Hematopoietic multipotent progenitor cell (in vitro differentiated cells): ENCODE measurements around the gene FGF8. TPM values are rescaled to one million over a fixed set of nuclear protein-coding genes. Genes with fewer than 3 reads are reported as not detected.

ENCODE experiments used
- DNase-seq, 3 donors: peaks; one replicate each; pipeline ENCODE4 v3.0.0-alpha.2; 2011 to 2015; ENCODE audit warnings: low read depth in 2 of 3, low spot score in 2 of 3
- total RNA-seq: library from RNA; depleted of rRNA; stranded (reverse); fragments of >200 nt; gene quantifications from one replicate; pipeline ENCODE4 v1.2.3, GENCODE V29; 2012

The FGF8 gene
- total RNA-seq, 1 donor, result not detected

DNA sequence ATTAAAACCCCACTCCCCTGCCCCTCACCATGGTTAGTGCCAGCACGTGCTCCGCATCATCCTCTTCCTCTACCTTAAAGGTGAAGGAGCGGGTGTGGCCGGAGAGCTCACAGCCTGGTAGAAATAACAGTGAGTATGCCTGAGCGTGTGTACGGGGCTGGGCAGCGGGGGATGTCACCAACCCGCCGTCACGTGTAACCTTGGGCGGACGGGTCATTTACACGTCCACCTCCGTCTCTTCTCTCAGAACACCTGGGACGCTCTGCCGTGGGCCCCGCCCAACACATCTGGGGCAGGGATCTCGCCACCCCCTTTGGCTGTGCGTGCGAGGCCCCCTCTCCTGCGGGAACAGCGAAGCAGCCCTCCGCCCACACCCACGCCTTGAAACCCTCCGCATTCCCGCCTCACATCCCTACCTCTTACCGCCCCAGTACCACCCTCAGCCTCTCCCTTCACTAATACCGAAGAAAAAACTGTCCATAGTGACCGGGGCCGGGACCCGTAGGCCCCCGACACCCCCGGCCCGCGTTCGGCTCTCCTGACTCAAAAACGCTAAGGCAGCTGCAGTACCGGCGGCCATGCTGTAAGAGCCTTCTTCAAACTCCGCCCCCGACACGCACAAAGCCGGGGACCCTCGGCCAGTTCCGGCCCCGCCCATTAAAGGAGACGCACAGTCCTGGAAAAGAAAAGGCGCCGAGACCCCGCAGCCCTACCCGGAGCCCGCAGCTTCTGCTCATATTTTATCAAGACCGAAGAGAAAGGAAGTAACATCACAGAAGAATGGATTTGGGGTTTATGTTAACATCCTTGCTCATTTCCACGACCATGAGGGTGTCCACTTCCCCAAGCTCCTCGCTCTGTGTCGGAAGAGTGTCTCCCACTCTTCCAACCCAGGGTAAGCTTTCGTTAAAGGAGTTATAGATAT, 7.2 kb upstream of the FGF8 start, which contains the start of gene NPM3:
NPM3 (minus strand) TSS at position 636 of the 925 bp plus-strand sequence; CDS start at position 580, 56 bp downstream.
- peak in 2 of 3 donors; percentile 78 to 85 for DNase-seq

DNA sequence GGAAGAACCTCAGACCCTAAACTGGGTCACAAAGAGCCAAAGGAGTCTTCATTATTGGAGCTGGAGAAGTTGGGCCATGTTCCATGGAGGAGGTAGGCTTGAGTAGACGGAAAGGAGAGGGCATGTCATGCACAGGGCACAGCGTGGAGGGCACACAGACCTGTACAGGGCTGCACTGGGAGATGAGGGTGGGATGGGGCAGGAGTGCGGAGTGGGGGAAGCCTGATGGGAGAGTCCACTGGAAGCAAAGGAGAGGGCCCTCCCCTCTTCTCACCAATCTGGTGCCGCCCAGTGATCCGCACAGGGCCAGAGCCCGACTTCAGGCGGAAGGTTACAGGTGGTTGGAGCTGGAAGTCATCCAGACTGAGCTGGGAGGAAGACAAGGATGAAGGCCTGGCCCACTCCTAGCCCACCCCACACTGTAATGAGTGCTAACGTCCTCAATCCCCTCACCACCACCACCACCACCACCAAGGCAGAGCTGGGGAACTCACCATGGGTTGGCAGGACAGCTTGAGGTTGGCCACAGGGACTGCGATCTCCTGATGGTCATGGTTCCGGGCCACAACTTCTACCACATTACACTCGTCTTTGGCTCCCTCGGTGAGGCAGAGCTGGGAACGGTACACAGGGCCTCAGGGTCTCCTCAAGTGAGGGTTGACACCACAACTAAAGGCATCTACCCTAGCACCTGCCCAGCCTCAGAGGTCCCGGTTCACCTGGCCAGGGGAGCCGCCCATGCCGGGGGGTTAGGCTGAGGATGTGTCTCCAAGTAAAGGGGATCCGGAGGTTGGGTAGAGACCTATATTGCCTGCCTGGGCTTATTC, 6.3 kb upstream of the FGF8 start:
- DNase-seq, result no peak

DNA sequence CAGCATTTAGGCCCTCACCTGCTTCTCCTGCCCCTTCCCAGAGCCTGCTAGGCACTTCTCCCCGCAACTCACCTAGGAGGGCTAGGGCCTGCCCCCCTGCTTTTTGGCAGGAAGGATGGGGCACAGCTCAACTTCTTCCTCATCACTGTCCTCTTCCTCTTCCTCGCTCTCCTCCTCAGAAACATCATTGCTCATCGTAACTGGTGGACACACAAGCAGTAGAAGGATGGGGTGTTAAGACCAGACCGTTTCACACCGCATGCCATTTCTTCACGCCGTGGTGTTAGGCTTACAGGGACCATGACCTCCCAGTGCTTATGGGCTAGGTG, 5.7 kb upstream of the FGF8 start:
- no peak for DNase-seq

DNA sequence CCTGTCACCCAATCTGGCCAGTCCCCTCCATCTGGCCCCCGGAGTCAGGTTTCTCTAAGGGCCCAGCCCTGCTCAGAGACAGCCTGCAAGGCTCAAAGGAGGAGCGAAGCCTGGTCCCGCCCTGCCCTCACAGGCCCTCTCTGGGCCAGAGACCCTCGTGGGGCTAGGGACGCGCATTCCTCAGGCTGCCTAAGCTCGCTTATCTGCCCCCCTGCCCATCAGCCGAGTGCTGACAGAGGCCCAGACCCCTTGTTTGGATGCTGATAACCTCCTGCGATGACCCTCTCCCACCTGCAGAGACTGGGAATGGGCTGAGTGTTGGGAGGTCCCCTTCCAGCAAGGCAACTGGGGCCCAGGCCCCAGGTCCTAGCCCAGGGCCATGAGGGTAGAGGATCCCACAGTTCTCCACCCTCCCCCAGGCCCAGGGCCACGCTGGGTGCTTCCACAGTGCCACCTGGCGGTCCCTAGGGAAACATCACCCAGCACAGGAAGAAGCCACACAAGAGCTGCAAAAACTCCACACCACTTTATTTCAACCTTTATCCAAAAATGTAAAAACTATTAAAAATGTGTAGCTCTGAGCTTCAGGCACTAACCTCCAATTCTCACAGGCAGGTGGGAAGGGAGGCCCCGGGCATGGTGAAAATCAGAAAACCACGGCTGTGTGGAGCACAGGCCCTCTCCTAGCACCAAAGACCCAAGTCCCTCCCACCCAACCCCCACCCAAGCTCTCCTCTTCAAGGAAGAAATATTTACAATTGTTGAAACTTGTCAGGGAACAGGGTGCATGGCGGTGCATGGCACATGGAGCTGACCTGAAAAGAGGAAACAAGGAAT, 5.1 kb upstream of the FGF8 start:
- DNase-seq, result peak in 2 of 3 donors; percentile 63 to 79

DNA sequence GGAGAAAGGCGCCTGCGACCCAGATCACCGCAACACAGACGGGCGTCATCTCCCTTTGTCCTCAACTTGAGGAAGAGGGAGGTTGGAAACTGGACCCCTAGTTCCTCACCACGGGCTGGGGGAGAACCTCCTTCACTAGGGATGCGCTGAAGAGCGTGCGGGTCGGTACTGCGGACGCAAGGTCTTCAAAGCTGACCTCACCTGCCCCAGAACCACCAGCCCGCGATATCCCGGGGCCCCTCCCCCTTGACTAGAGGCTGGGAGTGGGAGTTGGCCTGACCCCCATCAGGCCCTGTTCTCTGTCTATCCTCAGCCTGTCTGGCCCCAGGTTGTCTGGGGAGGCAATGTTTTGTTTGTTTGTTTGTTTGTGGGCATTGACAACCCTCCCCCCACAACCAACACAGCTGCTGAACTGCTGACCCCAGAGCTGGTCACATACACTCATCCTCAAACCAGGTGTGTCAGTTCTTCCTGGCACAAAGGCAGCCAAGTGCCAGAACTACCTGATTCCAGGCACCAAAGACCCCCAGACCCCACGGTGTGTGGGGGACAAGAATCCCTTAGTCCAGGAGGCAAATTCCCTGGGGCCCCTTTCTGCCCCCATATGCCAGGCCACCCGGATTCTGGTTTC, 4.4 kb upstream of the FGF8 start:
- no peak for DNase-seq

DNA sequence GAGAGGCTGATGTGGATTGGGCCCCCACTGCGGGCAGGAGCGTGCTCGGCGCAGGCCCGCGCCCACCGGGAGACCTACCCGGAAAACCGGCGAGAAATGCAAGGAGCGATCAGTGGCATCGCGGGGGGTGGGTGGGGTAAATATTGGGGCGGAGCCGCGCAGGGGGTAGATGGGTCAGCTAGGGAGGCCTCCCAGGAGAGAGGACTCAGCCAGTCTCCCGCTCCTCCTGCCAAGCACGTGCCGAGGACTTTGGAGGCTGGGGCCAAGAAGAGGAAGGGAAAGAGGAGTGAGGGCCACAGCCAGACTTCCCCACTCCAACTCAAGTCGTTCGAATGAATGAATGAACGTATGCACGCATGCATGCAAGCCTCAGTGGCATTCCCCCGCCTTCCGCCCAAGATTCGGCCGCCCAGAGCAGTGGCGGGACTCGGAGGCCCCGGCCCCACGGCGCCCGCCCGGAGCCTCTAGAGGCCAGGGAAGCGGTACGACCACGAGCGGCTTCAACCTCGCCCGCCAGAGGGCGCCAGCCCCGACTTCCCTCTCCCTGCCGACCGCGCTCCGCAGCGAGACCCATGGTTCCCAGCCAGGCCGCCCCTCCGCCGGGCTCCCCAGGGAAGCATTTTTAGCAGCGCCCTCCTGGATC, 3.8 kb upstream of the FGF8 start:
- DNase-seq, result peak; percentile 59 to 82 (median 67)

DNA sequence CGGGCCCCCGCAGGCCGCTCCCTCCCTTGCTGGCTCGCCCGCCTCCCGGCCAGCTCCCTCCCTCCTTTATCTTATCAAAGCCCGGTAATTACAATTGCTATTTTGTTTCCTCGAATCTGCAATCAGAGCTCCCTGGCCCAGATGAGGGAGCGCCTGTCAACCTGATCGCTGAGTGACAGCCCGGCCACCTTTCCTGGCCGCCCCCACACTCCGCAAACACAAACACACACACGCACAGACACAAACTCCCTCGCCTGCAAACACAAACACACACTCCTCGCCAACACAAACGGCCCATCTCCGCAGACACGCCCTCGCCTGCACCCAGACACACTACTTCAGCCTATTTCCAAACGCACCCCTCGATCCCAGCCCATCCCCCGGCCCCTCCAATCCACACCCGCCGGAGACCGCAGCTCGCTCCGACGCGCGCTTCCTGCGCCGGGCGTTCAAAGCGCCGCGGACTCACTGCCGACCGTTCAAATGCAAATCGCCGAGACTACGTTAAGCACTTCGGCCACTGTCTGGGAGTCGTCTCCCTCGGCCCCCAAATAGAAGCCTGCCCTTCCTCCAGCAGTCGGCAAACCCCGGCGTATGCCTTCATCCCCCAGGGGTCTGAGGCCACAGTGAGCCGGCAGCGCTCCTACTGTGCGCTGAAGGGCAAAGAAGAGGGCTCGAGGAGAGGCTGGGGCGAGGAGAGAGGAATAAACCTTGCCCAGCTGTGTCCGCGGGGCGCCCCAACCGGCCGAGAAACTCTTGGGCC, 3.0 kb upstream of the FGF8 start:
- peak in 1 of 3 donors; percentile 31 for DNase-seq

DNA sequence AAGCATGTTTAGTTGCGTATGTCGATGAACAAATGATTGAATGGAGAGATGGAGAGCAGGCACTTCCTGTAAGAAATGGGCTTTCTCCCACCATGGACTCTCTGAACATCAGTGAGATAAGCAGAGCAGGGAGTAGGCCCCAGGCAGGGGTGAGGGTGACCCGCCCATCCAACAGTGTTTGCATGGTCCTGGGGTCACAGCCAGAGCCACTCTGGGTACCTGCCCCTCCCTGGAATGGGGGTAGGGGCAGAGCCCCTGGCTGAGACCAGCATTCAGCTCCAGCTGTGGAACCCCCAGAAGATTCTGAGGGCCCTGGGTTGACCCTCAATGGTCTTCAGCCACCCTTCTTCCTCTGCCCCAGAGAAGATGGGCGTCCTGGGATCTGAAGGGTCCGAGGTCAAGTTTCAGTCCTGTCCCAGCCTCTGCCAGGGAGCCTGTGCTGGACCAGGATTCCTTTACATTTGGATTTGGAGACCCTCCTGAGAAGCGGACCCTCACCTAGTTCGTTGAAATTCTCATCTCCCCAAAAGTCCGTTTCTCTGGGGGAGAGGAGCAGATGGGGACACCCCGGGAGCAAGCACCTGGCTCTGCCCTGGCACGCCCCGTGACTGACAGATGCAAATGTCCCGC, 2.4 kb upstream of the FGF8 start:
- DNase-seq, result no peak

DNA sequence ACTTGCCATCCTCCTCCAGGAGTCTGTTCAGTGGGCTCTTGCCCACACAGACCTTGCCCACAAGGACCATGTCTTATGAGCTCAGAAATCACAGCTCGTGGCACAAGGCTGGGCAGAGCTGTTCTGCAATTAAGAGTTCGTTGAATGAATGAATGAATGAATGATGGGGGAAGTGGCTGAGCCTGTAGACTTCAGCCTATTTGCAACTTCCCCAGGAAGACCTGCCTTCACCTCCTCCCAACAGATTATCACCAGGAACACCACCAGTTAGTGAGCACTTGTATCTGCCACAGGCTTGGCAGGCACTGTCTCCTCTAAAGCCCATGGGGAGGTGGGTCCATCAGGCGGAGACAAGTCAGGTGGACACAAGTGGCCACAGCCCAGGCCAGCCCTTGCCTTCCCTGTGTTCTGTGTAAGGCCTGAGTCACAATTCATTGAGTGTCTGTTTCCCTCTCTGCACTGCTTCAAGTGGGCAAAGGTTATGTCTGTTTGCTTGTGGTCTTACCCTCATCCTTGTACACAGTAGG, 1.8 kb upstream of the FGF8 start:
- no peak for DNase-seq

DNA sequence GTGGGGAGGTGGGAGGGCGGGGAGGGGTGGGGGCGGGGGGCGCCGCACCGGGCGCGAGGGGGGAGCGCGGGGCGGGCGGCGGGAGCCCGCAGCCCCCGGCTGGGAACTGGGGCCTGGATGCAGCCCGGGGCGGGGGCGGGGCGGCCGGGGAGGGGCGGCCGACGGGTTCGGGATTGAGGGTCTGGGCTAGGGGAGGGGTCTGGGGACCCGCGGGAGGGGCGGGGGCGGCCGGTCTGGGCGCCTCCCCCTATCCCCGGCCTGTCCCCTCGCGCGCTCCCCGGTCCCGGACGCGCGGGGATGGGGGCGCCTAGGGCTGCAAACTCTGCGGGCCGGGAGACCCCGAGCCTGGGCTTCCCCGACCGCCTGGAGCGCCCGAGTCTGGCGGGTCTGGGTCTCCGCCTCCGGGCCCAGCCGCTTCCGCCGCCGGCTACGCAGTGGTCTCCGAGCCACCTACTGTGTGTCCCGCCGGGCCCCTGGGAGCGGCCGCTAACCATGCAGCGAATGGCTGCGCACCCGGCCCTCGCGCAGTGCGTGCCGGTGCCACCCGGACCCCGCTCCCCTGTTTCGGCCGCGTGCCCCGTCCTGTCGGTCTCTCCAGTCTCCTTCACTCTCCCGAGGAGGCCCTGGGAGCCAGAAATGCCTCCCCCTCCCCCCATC, 375 bp upstream of the FGF8 start:
- no peak for DNase-seq

DNA sequence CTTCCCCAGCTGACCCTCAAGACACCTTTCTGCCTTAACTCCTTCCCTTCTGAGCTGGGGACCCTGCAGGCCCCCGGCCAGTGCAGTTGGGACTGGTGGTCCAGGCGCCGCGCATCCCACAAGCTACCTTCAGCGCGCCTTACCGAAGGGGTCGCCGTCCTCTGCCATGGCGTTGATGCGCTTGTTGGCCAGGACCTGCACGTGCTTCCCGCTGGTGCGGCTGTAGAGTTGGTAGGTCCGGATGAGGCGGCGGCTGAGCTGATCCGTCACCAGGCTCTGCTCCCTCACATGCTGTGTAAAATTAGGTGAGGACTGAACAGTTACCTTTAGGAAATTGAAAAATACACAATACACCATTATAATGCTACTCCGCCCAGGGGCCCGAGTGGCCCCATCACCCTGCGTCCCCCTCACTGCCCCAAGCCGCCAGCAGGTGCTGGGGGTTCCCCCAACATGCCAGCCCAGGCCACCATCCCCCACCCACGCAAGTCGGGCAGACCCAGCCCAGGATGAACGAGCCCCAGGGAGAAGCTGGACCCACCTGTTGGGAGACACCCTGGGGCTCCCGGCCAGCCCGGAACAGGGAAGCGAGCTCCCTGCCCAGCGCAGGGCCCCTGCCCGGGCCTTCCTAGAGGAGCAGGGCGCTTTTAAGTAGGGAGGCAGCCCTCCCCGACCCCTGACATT, 1.2 kb downstream of the FGF8 start:
- no peak for DNase-seq

DNA sequence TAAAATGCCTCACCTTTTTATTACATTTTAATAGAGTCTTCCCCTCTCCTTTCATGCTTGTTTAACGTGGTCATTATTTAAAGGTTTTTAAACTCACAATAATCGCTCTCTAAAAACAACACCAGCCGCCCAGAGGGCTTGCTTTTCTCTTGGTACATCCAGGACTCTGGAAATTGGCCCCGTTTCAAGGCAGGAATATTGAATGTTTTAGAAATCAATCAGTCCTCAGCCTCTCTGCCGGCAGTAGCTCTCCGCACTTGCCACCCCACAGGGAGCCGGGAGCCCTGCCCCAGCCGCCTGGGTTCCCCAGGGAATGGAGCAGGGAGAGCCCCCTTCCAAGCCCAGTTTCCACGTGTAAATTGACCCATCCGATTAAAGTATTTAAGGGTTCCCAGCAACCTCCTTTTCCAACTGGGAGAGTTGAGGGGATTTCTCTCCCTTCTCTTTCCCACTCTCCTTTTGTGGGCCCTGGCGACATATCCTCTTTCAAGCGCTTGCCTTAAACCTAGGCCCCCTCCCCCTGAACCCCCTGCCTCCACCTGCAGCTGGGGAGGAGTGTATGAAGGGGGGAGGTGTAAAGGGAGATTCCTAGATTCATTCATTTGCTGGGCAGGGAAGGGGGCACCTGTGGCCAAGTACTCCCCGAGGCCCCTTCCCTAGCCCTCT, 1.9 kb downstream of the FGF8 start:
- no peak for DNase-seq

DNA sequence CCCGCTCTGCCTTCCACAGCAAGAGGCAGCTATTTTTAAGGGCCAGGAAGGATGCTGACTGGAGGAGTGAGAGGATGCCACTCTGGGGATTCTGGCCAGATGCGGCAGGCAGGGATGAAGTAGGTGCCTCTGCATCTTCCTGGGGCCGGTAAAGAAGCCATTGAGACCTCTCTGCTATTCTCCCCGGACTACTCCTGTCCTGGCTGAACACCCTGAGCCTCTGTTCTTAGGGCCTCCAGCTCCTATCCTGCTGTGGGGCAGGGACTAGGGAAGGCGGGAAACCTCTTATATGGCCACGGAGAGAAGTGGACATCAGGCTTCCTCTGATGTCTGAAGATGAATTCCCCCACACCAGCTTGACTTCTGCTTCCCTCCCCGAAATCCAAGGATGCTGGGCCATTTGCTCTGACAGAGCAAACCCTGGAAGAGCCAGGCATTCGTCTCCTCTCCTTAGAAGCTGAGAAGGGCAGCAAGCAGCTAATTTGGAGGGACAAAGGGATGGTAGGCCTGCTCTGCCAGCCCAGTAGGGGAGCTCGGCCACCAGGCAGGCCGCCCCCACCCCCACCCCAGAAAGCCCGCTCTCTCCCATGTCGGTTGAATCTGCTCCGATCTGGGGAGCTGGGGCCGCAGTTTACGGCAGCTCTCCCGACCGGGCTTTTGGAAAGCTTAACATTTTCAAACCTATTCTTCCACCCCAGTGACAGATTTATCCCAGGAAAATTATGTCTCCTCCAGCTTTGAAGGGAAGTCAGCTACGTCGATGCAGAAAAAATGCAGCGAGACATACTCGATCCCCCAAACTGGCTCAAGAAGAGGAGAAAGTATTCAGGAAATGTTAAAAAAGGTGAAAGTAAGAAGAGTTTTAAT, 2.8 kb downstream of the FGF8 start:
- no peak for DNase-seq

DNA sequence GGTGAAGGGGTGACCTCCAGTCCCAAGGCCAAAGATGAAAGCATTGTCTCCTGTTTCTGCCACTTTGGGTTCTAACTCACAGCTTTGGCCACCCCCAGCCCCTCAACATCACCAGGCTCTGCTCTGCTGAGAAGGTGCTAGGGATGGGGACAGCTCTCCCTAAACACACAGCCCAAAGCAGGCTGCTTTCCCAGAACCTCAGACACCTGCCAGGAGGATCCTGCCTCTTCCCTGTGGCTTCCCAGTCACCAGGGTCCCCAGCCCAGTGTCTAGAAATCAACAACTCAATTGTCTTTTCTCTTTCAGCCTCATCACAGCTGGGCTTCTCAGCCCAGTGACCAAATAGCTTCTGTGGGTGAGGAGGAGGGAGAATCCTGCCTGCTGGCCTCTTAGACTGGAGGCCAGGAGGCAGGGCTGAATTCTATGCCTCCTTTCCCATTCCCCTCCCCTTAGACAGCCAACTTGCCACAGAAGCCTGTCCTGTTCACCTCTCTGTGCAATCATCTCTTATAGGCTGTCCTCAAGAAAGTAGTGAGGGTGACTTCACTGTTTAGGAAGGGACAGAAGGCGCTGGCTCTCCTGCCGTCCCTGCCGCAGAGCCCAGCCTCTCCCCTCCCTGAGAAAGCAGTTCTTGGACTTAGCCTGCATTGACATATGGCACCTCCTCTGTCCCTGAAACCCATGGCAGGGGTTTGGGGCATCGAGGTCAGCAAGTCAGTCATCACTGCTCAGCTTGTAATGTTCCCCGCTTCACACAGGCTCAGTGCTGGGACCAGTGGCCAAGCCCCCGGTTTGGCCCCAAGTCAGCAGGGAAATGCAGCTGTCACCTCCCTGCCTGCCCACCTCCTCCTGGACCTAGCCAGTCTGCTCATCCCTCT, 3.7 kb downstream of the FGF8 start:
- no peak for DNase-seq

DNA sequence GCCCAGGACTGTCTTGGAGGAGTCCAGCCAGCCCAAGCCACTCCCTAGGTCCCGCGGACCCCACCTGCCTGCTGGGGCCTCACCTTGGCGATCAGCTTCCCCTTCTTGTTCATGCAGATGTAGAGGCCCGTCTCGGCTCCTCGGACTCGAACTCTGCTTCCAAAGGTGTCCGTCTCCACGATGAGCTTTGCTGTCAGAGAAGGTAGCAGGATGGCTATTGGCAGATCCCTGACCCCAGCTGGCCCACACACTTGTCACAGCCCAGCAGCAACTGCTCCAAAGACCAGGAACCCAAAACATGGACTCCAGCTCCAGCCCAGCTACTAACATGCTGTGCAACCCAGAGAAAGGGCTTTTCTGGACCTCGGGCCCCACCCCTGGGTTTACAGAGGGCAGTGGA, 4.5 kb downstream of the FGF8 start:
- DNase-seq, result no peak
